CD4-positive, alpha-beta T cell treated with Interleukin-17A for 4 hours (primary cell): Measurements from ENCODE around the gene NPAS3.

ENCODE experiments used
- DNase-seq: peaks from one replicate; pipeline ENCODE4 v3.0.0-alpha.2; 2020; ENCODE audit warnings: mixed read lengths

The NPAS3 gene

GRCh38 chr14:32938719-32939253 is at the start of gene NPAS3:
Gene NPAS3, plus strand, starts transcription at chr14:32938879.
- DNase-seq: no peak

- DNase-seq: no peak
Measured at GRCh38 chr14:32896979-32897697, 41.5 kb upstream of the NPAS3 start.

- no peak for DNase-seq
Measured at GRCh38 chr14:32897698-32898064, 41.0 kb upstream of the NPAS3 start.

GRCh38 chr14:32898876-32899275 is 39.8 kb upstream of the NPAS3 start:
- no peak for DNase-seq

- DNase-seq: no peak
Measured at GRCh38 chr14:32900547-32900946, 38.1 kb upstream of the NPAS3 start.

- no peak for DNase-seq
Measured at GRCh38 chr14:32905013-32905412, 33.7 kb upstream of the NPAS3 start.

GRCh38 chr14:32906672-32907071 is 32.0 kb upstream of the NPAS3 start:
- DNase-seq: no peak

GRCh38 chr14:32908196-32909084 is 30.2 kb upstream of the NPAS3 start:
- DNase-seq: no peak

GRCh38 chr14:32913725-32914124 is 25.0 kb upstream of the NPAS3 start:
- DNase-seq: no peak

GRCh38 chr14:32914391-32914790 is 24.3 kb upstream of the NPAS3 start:
- DNase-seq: no peak

GRCh38 chr14:32920696-32921276 is 17.9 kb upstream of the NPAS3 start:
- no peak for DNase-seq

- no peak for DNase-seq
Measured at GRCh38 chr14:32925439-32925838, 13.2 kb upstream of the NPAS3 start.

- no peak for DNase-seq
Measured at GRCh38 chr14:32932302-32932913, 6.3 kb upstream of the NPAS3 start.

GRCh38 chr14:32932914-32933628 is 5.6 kb upstream of the NPAS3 start:
- no peak for DNase-seq

- no peak for DNase-seq
Measured at GRCh38 chr14:32933629-32934072, 5.0 kb upstream of the NPAS3 start.

- DNase-seq: no peak
Measured at GRCh38 chr14:32934073-32934880, 4.4 kb upstream of the NPAS3 start.

GRCh38 chr14:32934881-32935633 is 3.6 kb upstream of the NPAS3 start:
- DNase-seq: no peak

- DNase-seq: no peak
Measured at GRCh38 chr14:32939254-32940065, 781 bp downstream of the NPAS3 start.

GRCh38 chr14:32940066-32940651 is 1.5 kb downstream of the NPAS3 start:
- DNase-seq: no peak
